Epithelial cell of esophagus (primary cell): ENCODE data around the gene GRM7.

Experiments used
- DNase-seq: peaks from one replicate; pipeline ENCODE4 v3.0.0; 2010; ENCODE audit warnings: low read depth
- H3K4me3 ChIP-seq: 2 replicates; pipeline ENCODE4 v1.5.1; 2011; ENCODE audit warnings: mild to moderate bottlenecking, low read length, control low read depth
- CTCF ChIP-seq: IDR thresholded peaks from 2 replicates; pipeline ENCODE4 v1.5.1; 2011; ENCODE audit warnings: low read depth, mild to moderate bottlenecking, low read length, control low read depth, inconsistent platforms; ENCODE audit not compliant: insufficient read depth; ENCODE audit errors: missing control alignments

Gene GRM7

GRCh38 chr3:6860149-6860953 is 564 bp upstream of the GRM7 start:
- no peak for DNase-seq
- no peak for TF ChIP-seq CTCF
- no peak overlapping the region for H3K4me3 ChIP-seq

DNA sequence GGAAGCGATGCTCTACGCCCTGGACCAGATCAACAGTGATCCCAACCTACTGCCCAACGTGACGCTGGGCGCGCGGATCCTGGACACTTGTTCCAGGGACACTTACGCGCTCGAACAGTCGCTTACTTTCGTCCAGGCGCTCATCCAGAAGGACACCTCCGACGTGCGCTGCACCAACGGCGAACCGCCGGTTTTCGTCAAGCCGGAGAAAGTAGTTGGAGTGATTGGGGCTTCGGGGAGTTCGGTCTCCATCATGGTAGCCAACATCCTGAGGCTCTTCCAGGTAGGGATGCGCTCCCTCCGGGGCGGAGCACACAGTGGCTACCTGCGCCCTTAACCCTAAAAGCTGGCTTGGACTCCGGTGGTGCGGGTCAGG is 698 bp downstream of the GRM7 start:
- TF ChIP-seq CTCF, result no peak
- DNase-seq, result no peak
- H3K4me3 ChIP-seq, result no peak overlapping the region

DNA sequence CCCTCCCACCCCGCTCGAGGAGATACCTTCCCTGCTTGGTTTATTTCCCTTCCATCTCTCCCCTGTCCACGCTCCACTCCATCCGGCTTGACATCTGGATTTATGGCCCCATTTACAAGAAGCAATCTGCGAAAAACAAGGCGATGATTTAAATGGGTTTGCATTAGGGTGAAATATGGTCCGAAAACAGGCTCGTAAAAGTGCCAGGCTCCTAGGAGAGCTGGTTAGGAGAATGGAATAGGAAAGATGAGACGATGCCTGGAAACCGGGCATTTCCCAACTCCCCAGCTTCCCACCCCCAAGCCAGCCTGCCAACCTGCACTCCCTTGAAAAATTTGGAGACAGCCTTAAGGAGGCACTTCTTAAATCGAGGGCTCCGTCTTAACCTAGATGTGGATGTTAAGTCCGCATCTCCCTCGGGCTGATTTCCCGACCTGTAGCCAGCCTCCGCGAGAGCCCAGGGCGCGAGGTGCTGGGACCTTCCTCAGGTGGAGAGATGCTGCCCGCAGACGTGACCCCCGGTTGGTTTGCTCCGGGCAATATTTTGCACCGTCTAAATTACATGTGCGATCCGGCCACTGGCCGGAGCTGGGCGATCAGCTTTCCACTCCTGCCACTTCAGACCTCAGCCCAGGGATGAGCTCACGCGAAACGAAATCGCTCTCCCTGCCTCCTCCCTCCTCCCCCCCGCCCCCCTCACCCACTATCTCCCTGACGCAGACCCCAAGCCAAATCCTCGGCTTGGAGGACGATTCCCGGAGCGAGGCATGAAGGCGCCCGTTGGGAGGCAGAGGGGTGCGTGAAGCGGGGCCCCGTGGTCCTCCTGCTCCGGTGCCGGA is 1.3 kb downstream of the GRM7 start:
- H3K4me3 ChIP-seq, result no peak overlapping the region
- DNase-seq, result no peak
- TF ChIP-seq CTCF, result no peak

DNA sequence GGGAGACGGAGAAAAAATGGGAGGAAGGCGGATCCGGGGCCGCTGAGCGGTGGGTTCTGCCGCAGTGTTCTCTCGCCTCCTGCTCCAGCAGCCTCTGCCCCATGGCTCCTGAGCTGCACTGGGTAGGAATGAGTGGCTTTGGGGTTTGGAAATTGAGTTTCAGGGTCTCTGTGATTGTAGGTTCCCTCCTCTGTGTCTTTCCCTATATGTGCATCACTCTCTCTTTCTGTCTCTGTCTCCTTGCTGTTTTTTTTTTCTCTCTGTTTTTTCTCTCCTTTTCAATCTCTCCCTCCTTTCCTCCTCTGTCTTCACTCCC is 1.9 kb downstream of the GRM7 start:
- DNase-seq, result no peak
- H3K4me3 ChIP-seq, result no peak overlapping the region
- no peak for TF ChIP-seq CTCF

DNA sequence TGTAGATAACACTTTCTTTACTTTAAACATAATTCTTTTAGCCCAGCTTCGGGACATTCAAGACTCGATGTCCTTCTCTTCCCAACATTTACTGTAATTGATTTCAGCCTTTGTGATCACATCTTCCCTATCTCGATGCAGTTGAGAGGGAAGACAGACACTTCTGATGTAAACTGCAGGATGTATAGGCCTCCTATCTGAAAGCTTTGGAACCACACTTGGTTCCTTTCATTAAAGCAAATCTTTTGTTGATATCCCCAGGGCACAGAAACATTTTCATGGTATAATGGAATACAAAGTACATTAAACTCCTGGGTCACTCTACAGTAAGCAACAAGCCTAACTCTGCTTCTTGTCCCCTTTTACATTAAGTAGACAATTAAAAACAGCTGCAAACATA is 6.4 kb downstream of the GRM7 start:
- DNase-seq, result no peak
- no peak overlapping the region for H3K4me3 ChIP-seq
- TF ChIP-seq CTCF, result no peak

GRCh38 chr3:6878731-6879130 is 17.8 kb downstream of the GRM7 start:
- no peak for TF ChIP-seq CTCF
- no peak for DNase-seq
- H3K4me3 ChIP-seq, result no peak overlapping the region

GRCh38 chr3:6912240-6912639 is 51.3 kb downstream of the GRM7 start:
- no peak for DNase-seq
- no peak for TF ChIP-seq CTCF
- no peak overlapping the region for H3K4me3 ChIP-seq
